GM10248 (cell line): Measurements from ENCODE around the gene MVB12A.

Experiments used
- CTCF ChIA-PET: fragments of 300-600 bp; sonication (Branson Sonifier 250); formaldehyde crosslinking; extraction: SDS; loops from one replicate; lab custom pipeline; 2021; ENCODE audit warnings: antibody characterized with exemption; lab: Yijun Ruan, JAX
- POLR2A ChIA-PET: fragments of 350-650 bp; sonication (Branson Sonifier 250); formaldehyde crosslinking; extraction: SDS; loops from one replicate; lab custom pipeline; 2020; ENCODE audit warnings: antibody characterized with exemption; lab: Yijun Ruan, JAX
- DNase-seq: peaks from one replicate; pipeline ENCODE4 v3.0.0; 2012; ENCODE audit errors: extremely low spot score
- TF ChIP-seq, protein P1 (sequence below): IDR thresholded peaks from 2 replicates; pipeline ENCODE4 v1.5.1; 2012; ENCODE audit warnings: mild to moderate bottlenecking, low read depth; ENCODE audit errors: extremely low read depth, missing control alignments, control extremely low read depth

Gene MVB12A

DNA sequence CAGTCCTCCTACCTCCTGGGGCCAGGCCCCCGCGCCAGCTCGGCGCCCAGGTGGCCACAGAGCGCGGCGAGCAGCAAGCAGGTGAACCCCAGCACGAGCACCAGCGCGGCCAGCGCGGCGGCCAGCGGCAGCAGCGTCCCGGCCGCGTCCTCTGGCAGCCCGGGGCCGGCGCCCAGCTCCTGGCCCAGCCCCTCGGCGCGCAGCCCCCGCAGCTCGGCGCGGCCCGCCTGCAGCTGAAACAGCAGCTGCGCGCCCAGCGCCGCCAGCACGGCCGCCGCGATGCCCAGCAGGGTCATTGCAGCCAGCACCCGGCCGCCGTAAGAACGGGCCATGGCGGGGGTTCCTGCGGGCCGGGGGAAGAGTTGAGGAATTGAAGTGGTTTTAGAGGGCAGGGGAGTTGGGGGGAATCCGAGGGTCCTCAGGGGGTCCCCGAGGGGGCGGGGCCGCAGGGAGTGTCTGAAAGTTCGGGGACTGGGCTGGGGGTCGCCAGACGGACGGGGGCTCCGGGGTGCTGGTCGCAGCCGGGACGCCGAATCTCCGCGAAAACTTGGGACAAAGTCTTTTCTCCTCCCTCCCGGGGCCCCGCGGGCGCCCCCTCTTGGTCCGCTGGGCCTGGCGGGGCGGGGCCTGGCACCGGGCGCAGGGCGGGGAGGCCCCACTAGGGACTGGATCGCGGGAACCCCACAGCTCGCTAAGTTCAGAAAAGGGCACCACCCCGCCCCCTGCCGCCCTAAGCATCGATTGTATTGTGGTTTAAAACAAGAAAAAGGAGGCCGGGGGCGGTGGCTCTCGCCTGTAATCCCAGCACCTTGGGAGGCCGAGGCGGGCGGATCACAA lies 28.5 kb downstream of the MVB12A start, which contains the start of gene TMEM221:
Gene TMEM221 (minus strand): TSS at position 538 of the 837 bp plus-strand sequence. CDS start 206 bp downstream, at position 332.
- DNase-seq: peak; percentile 80
- ChIA-PET POLR2A (no interaction called here), CTCF (interaction anchor here (0.7 to 4.4 kb wide), 15 partner anchors 11 to 157 kb away, joined by 3 to 24 read pairs (median 3); partner anchors contain the start of genes MVB12A and SLC27A1)
- TF ChIP-seq, protein P1, sequence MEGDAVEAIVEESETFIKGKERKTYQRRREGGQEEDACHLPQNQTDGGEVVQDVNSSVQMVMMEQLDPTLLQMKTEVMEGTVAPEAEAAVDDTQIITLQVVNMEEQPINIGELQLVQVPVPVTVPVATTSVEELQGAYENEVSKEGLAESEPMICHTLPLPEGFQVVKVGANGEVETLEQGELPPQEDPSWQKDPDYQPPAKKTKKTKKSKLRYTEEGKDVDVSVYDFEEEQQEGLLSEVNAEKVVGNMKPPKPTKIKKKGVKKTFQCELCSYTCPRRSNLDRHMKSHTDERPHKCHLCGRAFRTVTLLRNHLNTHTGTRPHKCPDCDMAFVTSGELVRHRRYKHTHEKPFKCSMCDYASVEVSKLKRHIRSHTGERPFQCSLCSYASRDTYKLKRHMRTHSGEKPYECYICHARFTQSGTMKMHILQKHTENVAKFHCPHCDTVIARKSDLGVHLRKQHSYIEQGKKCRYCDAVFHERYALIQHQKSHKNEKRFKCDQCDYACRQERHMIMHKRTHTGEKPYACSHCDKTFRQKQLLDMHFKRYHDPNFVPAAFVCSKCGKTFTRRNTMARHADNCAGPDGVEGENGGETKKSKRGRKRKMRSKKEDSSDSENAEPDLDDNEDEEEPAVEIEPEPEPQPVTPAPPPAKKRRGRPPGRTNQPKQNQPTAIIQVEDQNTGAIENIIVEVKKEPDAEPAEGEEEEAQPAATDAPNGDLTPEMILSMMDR: peak; percentile 35

DNA sequence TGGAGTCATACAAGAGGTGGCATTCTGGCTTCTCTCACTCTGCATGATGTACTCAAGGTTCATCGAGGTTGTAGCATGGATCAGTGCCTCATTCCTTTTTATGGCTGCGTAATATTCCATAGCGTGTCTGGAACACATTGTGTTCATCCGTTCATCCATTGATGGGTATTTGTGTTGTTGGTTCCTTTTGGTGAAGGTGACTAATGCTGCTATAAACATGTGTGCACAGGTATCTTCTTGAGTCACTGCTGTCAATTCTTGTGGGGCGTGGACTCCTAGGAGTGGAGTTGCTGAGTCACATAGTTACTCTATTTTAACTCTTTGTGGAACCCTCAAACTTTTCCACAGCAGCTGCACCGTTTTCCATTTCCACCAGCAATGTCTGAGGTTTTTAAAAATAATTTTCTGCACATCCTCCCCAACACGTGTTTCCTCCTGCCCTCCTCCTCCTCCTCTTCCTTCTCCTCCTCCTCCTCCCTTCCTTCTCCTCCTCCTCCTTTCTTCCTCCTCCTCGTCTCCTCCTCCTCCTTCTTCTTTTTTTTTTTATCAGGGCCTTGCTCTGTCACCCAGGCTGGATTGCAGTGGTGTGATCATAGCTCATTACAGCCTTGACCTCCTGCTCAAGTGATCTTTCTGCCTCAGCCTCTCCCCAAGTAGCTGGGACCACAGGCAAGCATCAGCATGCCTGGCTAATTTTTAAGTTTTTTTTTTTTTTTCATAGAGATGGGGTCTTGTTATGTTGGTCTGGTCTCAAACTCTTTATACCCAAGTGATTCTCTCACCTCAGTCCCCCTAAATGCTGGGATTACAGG lies 30.6 kb downstream of the MVB12A start:
- DNase-seq: peak; percentile 30
- CTCF ChIA-PET: interaction anchor here (2.1 kb wide), 1 partner anchor 15 kb away, joined by 9 read pairs; no protein-coding TSS in a partner anchor
- TF ChIP-seq, protein P1: no peak
- POLR2A ChIA-PET: no interaction called here

DNA sequence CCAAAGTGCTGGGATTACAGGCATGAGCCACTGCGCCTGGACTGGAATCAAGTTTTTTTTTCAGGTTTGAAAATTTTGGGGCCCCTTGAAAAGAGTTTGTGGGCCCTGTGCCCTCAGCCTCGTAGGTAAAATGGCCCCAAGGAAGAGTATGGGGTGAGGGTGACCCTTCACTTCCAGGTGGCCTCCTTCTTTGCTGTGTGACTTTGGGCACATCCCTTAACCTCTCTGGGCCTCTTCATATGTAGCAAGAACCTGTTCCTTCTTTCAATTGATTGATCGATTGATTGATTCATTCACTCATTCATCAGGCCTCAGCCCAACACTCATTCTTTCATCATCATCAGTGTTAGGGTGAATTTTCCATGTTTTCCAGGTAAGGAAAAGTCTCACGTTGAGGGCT lies 32.0 kb downstream of the MVB12A start:
- TF ChIP-seq, protein P1: no peak
- ChIA-PET CTCF (interaction anchor here (1.3 to 2.1 kb wide), 2 partner anchors 13 to 17 kb away, joined by 3 to 9 read pairs; no protein-coding TSS in a partner anchor), POLR2A (no interaction called here)
- no peak for DNase-seq

DNA sequence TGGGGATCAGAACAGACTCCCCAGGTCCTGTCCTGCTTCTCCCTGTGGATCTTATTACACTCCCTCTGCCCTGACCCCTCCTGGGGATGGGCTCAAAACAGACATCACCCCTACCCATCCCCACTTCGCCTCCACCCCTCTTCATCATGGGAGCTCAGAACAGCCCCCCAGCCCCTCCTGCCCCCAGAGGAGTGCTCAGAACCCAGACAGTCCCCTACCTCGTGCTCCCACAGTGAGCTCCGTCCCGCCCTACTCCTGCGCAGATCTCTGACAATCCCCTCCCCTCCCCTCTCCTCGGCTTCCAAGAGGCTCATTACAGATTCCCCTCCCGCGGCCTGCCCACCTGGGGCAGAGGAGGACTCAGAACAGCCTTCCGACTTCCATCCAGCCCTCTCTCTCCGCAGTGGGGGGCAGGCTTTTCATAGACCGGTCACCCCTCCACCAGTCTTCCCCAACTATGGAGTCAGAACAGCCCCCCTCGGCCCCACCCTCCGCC lies 34.8 kb downstream of the MVB12A start:
- ChIA-PET POLR2A (no interaction called here), CTCF (interaction anchor here (0.8 to 1.6 kb wide), 4 partner anchors 10 to 407 kb away, joined by 3 to 7 read pairs (median 4); no protein-coding TSS in a partner anchor)
- TF ChIP-seq, protein P1: no peak
- peak; percentile 23 for DNase-seq

DNA sequence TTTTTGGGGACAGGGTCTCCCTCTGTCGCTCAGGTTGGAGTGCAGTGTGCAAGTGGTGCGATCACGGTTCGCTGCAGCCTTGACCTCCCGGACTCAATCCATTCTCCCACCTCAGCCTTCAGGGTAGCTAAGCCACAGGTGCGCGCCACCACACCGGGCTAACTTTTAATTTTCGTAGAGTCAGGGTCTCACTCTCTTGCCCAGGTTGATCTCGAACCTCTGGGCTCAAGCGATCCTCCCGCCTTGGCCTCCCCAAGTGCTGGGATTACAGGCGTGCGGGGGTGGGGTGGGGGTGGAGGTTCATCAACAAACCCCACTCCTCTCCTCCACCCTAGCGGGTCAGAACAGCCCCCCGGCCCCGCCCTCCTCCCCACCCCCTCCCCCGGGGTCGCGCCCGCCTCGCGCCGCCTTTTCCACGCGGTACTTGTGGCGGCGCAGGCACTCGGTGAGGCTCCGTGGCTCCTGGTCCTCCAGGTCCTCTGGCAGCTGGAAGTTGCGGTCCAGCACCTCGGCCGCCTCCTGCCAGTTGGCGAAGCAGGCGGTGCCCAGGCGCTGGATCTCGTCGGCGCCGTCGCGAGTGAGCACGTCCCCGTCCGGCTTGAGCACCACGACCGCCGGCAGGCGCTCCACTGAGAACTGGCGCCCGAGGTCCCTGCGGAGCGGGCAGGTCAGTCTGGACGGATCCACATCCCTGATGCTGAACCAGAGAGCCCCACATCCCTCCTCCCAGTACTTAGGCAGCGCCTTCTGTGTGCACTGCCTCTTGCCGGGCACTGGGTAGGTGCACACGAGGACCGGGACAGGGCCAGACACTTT lies 35.7 kb downstream of the MVB12A start:
- ChIA-PET CTCF (interaction anchor here (1.6 to 2.5 kb wide), 2 partner anchors 11 to 12 kb away, joined by 7 to 9 read pairs; no protein-coding TSS in a partner anchor), POLR2A (no interaction called here)
- TF ChIP-seq, protein P1: no peak
- no peak for DNase-seq
